ENCODE results near the gene ZMIZ1.

Gene ZMIZ1

GRCh38 chr10:79185067-79185774, 116.5 kb downstream of the ZMIZ1 start:
- H3K79me1 ChIP-seq (replicated peaks; ENCODE audit: low read length, poor library complexity, severe bottlenecking), result peaks cover 31% of the 10 kb centered on the region
- no peaks in the 10 kb centered on the region for H3K27me3 ChIP-seq (ENCODE audit: control insufficient read depth in 1 of 2, insufficient read depth in 1 of 2, low read length in 2 of 2)
- peak overlapping the region; percentile 85 to 92 for H3K18ac ChIP-seq (ENCODE audit: low read depth in 1 of 2, low read length in 2 of 2)
- no peaks in the 10 kb centered on the region for H3K9me3 ChIP-seq (ENCODE audit: control insufficient read depth, low read length)
- no peak overlapping the region for H3K4me2 ChIP-seq (ENCODE audit: low read length, poor library complexity, severe bottlenecking)
- H3K4me1 ChIP-seq (ENCODE audit: control insufficient read depth, insufficient read depth, low read depth, low read length), result peaks cover 87% of the 10 kb centered on the region
- peak overlapping the region; percentile 87 for H3K27ac ChIP-seq (ENCODE audit: low read length, poor library complexity, severe bottlenecking)
- H3K9ac ChIP-seq (ENCODE audit: low read length), result peak overlapping the region; percentile 17
- no peak overlapping the region for H3K14ac ChIP-seq (ENCODE audit: low read length in 2 of 2)
- H3K23ac ChIP-seq (ENCODE audit: low read length in 2 of 2), result no peak overlapping the region
- DNase-seq, result peak; percentile 85
- H2BK15ac ChIP-seq (ENCODE audit: low read depth, poor library complexity, severe bottlenecking), result peak overlapping the region; percentile 20
- peak overlapping the region; percentile 2 for H2BK120ac ChIP-seq (ENCODE audit: low read depth, low read length)
- peak overlapping the region; percentile 69 to 91 for H2BK12ac ChIP-seq (ENCODE audit: low read length in 2 of 2)
- H4K91ac ChIP-seq (ENCODE audit: low read length), result peak overlapping the region; percentile 81
- peak overlapping the region; percentile 15 to 67 for H3K4ac ChIP-seq (ENCODE audit: low read depth in 1 of 2, low read length in 2 of 2)
- no peak overlapping the region for H2AFZ ChIP-seq (ENCODE audit: low read depth, low read length)
- H3K4me3 ChIP-seq (ENCODE audit: insufficient read depth in 1 of 2, low read depth in 1 of 2, low read length in 2 of 2), result no peak overlapping the region
- peak overlapping the region; percentile 46 for H2BK5ac ChIP-seq (ENCODE audit: low read depth, low read length, poor library complexity, severe bottlenecking)
- peak overlapping the region; percentile 73 for H2AK5ac ChIP-seq (ENCODE audit: low read length, severe bottlenecking)
- peak overlapping the region; percentile 78 for H4K8ac ChIP-seq (ENCODE audit: low read length)
- 15% methylated on average over 12 of the region's 12 CpGs for WGBS
- peaks cover 56 to 57% of the 10 kb centered on the region in 2 experiments for H3K36me3 ChIP-seq (ENCODE audit: control insufficient read depth in 1 of 2, insufficient read depth in 2 of 2, low read depth in 1 of 2, low read length in 2 of 2)

GRCh38 chr10:79185796-79186374, 117.1 kb downstream of the ZMIZ1 start:
- H3K4me3 ChIP-seq (ENCODE audit: insufficient read depth in 1 of 2, low read depth in 1 of 2, low read length in 2 of 2), result no peak overlapping the region
- peak overlapping the region; percentile 79 to 90 for H3K4ac ChIP-seq (ENCODE audit: low read depth in 1 of 2, low read length in 2 of 2)
- H3K27ac ChIP-seq (ENCODE audit: low read length, poor library complexity, severe bottlenecking), result peak overlapping the region; percentile 87
- H3K9me3 ChIP-seq (ENCODE audit: control insufficient read depth, low read length), result no peaks in the 10 kb centered on the region
- H4K8ac ChIP-seq (ENCODE audit: low read length), result peak overlapping the region; percentile 2
- H2BK120ac ChIP-seq (ENCODE audit: low read depth, low read length), result peak overlapping the region; percentile 2
- no peaks in the 10 kb centered on the region for H3K27me3 ChIP-seq (ENCODE audit: control insufficient read depth in 1 of 2, insufficient read depth in 1 of 2, low read length in 2 of 2)
- no peak overlapping the region for H2AFZ ChIP-seq (ENCODE audit: low read depth, low read length)
- peaks cover 28% of the 10 kb centered on the region for H3K79me1 ChIP-seq (replicated peaks; ENCODE audit: low read length, poor library complexity, severe bottlenecking)
- peaks cover 50 to 60% of the 10 kb centered on the region in 2 experiments for H3K36me3 ChIP-seq (ENCODE audit: control insufficient read depth in 1 of 2, insufficient read depth in 2 of 2, low read depth in 1 of 2, low read length in 2 of 2)
- peak overlapping the region in 1 of 2 experiments; percentile 45 for H3K14ac ChIP-seq (ENCODE audit: low read length in 2 of 2)
- 40% methylated on average over 7 of the region's 7 CpGs for WGBS
- peak overlapping the region; percentile 85 for H2BK15ac ChIP-seq (ENCODE audit: low read depth, poor library complexity, severe bottlenecking)
- peak overlapping the region; percentile 71 for H4K91ac ChIP-seq (ENCODE audit: low read length)
- H3K9ac ChIP-seq (ENCODE audit: low read length), result no peak overlapping the region
- H2AK5ac ChIP-seq (ENCODE audit: low read length, severe bottlenecking), result peak overlapping the region; percentile 82
- peak overlapping the region; percentile 55 for H3K4me2 ChIP-seq (ENCODE audit: low read length, poor library complexity, severe bottlenecking)
- peak overlapping the region; percentile 57 to 79 for H3K18ac ChIP-seq (ENCODE audit: low read depth in 1 of 2, low read length in 2 of 2)
- peak overlapping the region; percentile 39 for H2BK5ac ChIP-seq (ENCODE audit: low read depth, low read length, poor library complexity, severe bottlenecking)
- peak overlapping the region; percentile 33 to 86 for H2BK12ac ChIP-seq (ENCODE audit: low read length in 2 of 2)
- no peak for DNase-seq
- H3K23ac ChIP-seq (ENCODE audit: low read length in 2 of 2), result no peak overlapping the region
- H3K4me1 ChIP-seq (ENCODE audit: control insufficient read depth, insufficient read depth, low read depth, low read length), result peaks cover 85% of the 10 kb centered on the region

GRCh38 chr10:79186486-79187120, 117.8 kb downstream of the ZMIZ1 start:
- no peak for DNase-seq
- Histone ChIP-seq H4K8ac (ENCODE audit: low read length) (peak overlapping the region; percentile 5), H3K9ac (ENCODE audit: low read length) (no peak overlapping the region), H3K4me3 (ENCODE audit: insufficient read depth in 1 of 2, low read depth in 1 of 2, low read length in 2 of 2) (no peak overlapping the region), H3K4me1 (ENCODE audit: control insufficient read depth, insufficient read depth, low read depth, low read length) (peaks cover 84% of the 10 kb centered on the region), H3K23ac (ENCODE audit: low read length in 2 of 2) (peak overlapping the region in 1 of 2 experiments; percentile 81), H2AK5ac (ENCODE audit: low read length, severe bottlenecking) (peak overlapping the region; percentile 97), H3K4ac (ENCODE audit: low read depth in 1 of 2, low read length in 2 of 2) (peak overlapping the region; percentile 75 to 79), H4K91ac (ENCODE audit: low read length) (peak overlapping the region; percentile 30), H2BK12ac (ENCODE audit: low read length in 2 of 2) (peak overlapping the region; percentile 14 to 97), H3K4me2 (ENCODE audit: low read length, poor library complexity, severe bottlenecking) (peak overlapping the region; percentile 55), H2BK5ac (ENCODE audit: low read depth, low read length, poor library complexity, severe bottlenecking) (peak overlapping the region; percentile 39), H2BK15ac (ENCODE audit: low read depth, poor library complexity, severe bottlenecking) (peak overlapping the region; percentile 82), H3K14ac (ENCODE audit: low read length in 2 of 2) (peak overlapping the region in 1 of 2 experiments; percentile 73), H2AFZ (ENCODE audit: low read depth, low read length) (no peak overlapping the region), H3K27me3 (ENCODE audit: control insufficient read depth in 1 of 2, insufficient read depth in 1 of 2, low read length in 2 of 2) (no peaks in the 10 kb centered on the region), H3K36me3 (ENCODE audit: control insufficient read depth in 1 of 2, insufficient read depth in 2 of 2, low read depth in 1 of 2, low read length in 2 of 2) (peaks cover 43 to 60% of the 10 kb centered on the region in 2 experiments), H3K18ac (ENCODE audit: low read depth in 1 of 2, low read length in 2 of 2) (peak overlapping the region; percentile 71 to 84), H2BK120ac (ENCODE audit: low read depth, low read length) (peak overlapping the region; percentile 74), H3K27ac (ENCODE audit: low read length, poor library complexity, severe bottlenecking) (peak overlapping the region; percentile 87), H3K79me1 (replicated peaks; ENCODE audit: low read length, poor library complexity, severe bottlenecking) (peaks cover 34% of the 10 kb centered on the region), H3K9me3 (ENCODE audit: control insufficient read depth, low read length) (no peaks in the 10 kb centered on the region)
- 60% methylated on average over 6 of the region's 7 CpGs for WGBS

All from mesenchymal stem cell (in vitro differentiated cells and primary cell).